ENCODE data around the gene TBX2. TPM values are rescaled to one million over a fixed set of nuclear protein-coding genes. Genes with fewer than 3 reads are reported as not detected.

Gene TBX2
- total and polyA plus RNA-seq, 12 donors: 2.4 to 22.1 (median 7.4) TPM

- Histone ChIP-seq H3K36me3 (replicated peaks in 1 of 2) (no peaks in the 10 kb centered on the region), H3K27me3 (peaks cover 16% of the 10 kb centered on the region), H3K4me3 (no peak overlapping the region), H3K4me1 (replicated peaks in 1 of 2) (peaks cover 0 to 18% of the 10 kb centered on the region in 2 donors), H3K9me3 (replicated peaks in 1 of 3) (no peaks in the 10 kb centered on the region), H3K27ac (no peak overlapping the region)
- no peak for DNase-seq
- intact Hi-C loops (cut with DNase I): loop anchor here (5.0 to 10.0 kb wide), 2 partner anchors 136 to 419 kb away; no protein-coding TSS in a partner anchor
- TF ChIP-seq CTCF (IDR thresholded peaks at IDR 0.05) (no peak), POLR2A (IDR thresholded peaks at IDR 0.05) (no peak)
- WGBS, 4 donors: 83 to 94% (median 89%) methylated on average over 2 of the region's 2 CpGs
Observed at GRCh38 chr17:61418449-61418848, 18.8 kb downstream of the TBX2 start.

- peaks cover 0 to 12% of the 10 kb centered on the region in 2 donors for H3K4me1 ChIP-seq (replicated peaks in 1 of 2)
- no peak overlapping the region for H3K4me3 ChIP-seq
- no peak for TF ChIP-seq CTCF (IDR thresholded peaks at IDR 0.05)
- TF ChIP-seq POLR2A (IDR thresholded peaks at IDR 0.05): no peak
- H3K27ac ChIP-seq: no peak overlapping the region
- no peaks in the 10 kb centered on the region for H3K9me3 ChIP-seq (replicated peaks in 1 of 3)
- DNase-seq: no peak
- intact Hi-C loops (cut with DNase I): loop anchor here (5.0 to 10.0 kb wide), 2 partner anchors 135 to 418 kb away; no protein-coding TSS in a partner anchor
- no peaks in the 10 kb centered on the region for H3K36me3 ChIP-seq (replicated peaks in 1 of 2)
- WGBS, 4 donors: 64 to 72% (median 70%) methylated on average over 6 to 8 of the region's 8 CpGs
- H3K27me3 ChIP-seq: peaks cover 28% of the 10 kb centered on the region
Observed at GRCh38 chr17:61419496-61420046, 19.9 kb downstream of the TBX2 start.

- Histone ChIP-seq H3K4me3 (no peak overlapping the region), H3K4me1 (replicated peaks in 1 of 2) (peaks cover 0 to 10% of the 10 kb centered on the region in 2 donors), H3K27ac (no peak overlapping the region), H3K9me3 (replicated peaks in 1 of 3) (no peaks in the 10 kb centered on the region), H3K36me3 (replicated peaks in 1 of 2) (no peaks in the 10 kb centered on the region), H3K27me3 (peaks cover 30% of the 10 kb centered on the region)
- WGBS, 4 donors: 48 to 62% (median 59%) methylated on average over 4 of the region's 4 CpGs
- TF ChIP-seq POLR2A (IDR thresholded peaks at IDR 0.05) (no peak), CTCF (IDR thresholded peaks at IDR 0.05) (no peak)
- intact Hi-C loops (cut with DNase I): no loop called here
- DNase-seq: no peak
Observed at GRCh38 chr17:61420052-61420451, 20.4 kb downstream of the TBX2 start.

GRCh38 chr17:61420745-61421398, 21.2 kb downstream of the TBX2 start:
- Histone ChIP-seq H3K4me3 (no peak overlapping the region), H3K9me3 (replicated peaks in 1 of 3) (no peaks in the 10 kb centered on the region), H3K27ac (no peak overlapping the region), H3K4me1 (replicated peaks in 1 of 2) (peaks cover 0 to 10% of the 10 kb centered on the region in 2 donors), H3K27me3 (peaks cover 37% of the 10 kb centered on the region), H3K36me3 (replicated peaks in 1 of 2) (no peaks in the 10 kb centered on the region)
- 86 to 93% (median 88%) methylated on average over 3 to 4 of the region's 4 CpGs for WGBS, 4 donors
- DNase-seq: no peak
- TF ChIP-seq POLR2A (IDR thresholded peaks at IDR 0.05) (no peak), CTCF (IDR thresholded peaks at IDR 0.05) (no peak)
- intact Hi-C loops (cut with DNase I): no loop called here

All from adrenal gland (tissue), 12 donors.